WTC11 (cell line): ENCODE measurements around the gene SRRM5.

Experiments
- CREB1 ChIP-seq: sonication (generic); formaldehyde crosslinking; IDR thresholded peaks from 2 replicates; pipeline ENCODE4 v1.8.0; 2023; ENCODE audit warnings: mild to moderate bottlenecking, missing genetic modification reagents
- ETV6 ChIP-seq: sonication (generic); formaldehyde crosslinking; IDR thresholded peaks from 2 replicates; pipeline ENCODE4 v1.8.1; 2022; ENCODE audit warnings: mild to moderate bottlenecking, missing genetic modification reagents
- TP53 ChIP-seq: sonication (generic); formaldehyde crosslinking; IDR thresholded peaks from 2 replicates; pipeline ENCODE4 v1.8.1; 2023; ENCODE audit warnings: mild to moderate bottlenecking, missing genetic modification reagents

- TF ChIP-seq CREB1 (CRISPR knock-in tag), result no peak
- TF ChIP-seq ETV6, result no peak
- no peak for TF ChIP-seq TP53 (CRISPR knock-in tag)
Observed at GRCh38 chr19:43658001-43658400, 46.1 kb downstream of the SRRM5 start.
